HCT116 (cell line): ENCODE results near the gene SPDYE2.
"Not testable (repeated sequence)": the region's sequence is repeated elsewhere in the genome, so short reads cannot be mapped to it uniquely, and the experiment has no call there.

ENCODE experiments used
- CTCF ChIP-seq, 3 experiments: fragments of 200-600 bp in 1 of 3; sonication (generic) in 1 of 3; IDR thresholded peaks in 2 of 3; conservative IDR thresholded peaks in 1 of 3; 2 replicates each; pipeline ENCODE4 v1.5.1; 2012 to 2017; ENCODE audit warnings: low read depth in 2 of 3, low read length in 2 of 3, antibody characterized with exemption in 1 of 3, borderline replicate concordance in 1 of 3, control low read depth in 1 of 3, mild to moderate bottlenecking in 1 of 3, mixed read lengths in 1 of 3, mixed run types in 1 of 3, moderate library complexity in 1 of 3; ENCODE audit not compliant: insufficient read depth in 1 of 3
- POLR2A ChIP-seq: IDR thresholded peaks from 2 replicates; pipeline ENCODE4 v1.7.0; 2011; ENCODE audit warnings: borderline replicate concordance; ENCODE audit not compliant: insufficient read depth, insufficient read length; ENCODE audit errors: extremely low read depth
- POLR2AphosphoS5 ChIP-seq: IDR thresholded peaks from 2 replicates; pipeline ENCODE4 v1.6.1; 2011; ENCODE audit warnings: mild to moderate bottlenecking, low read depth, low read length, moderate library complexity
- REST ChIP-seq: IDR thresholded peaks from 2 replicates; pipeline ENCODE4 v1.6.1; 2012; ENCODE audit warnings: low read depth

- TF ChIP-seq CTCF (IDR thresholded peaks at IDR 0.05 in 2 of 3, conservative IDR thresholded peaks at IDR 0.05 in 1 of 3; ENCODE audit: borderline replicate concordance in 1 of 3, insufficient read depth in 1 of 3, low read depth in 2 of 3, low read length in 2 of 3); POLR2A; REST; POLR2AphosphoS5: not testable (repeated sequence)
Observed at GRCh38 chr7:102546353-102546752, 4.7 kb upstream of the SPDYE2 start.
